Dermis microvascular lymphatic vessel endothelial cell (primary cell): ENCODE results near the gene MYO1D. TPM values are rescaled to one million over a fixed set of nuclear protein-coding genes. Genes with fewer than 3 reads are reported as not detected.
"Not testable (repeated sequence)": the region's sequence is repeated elsewhere in the genome, so short reads cannot be mapped to it uniquely, and the experiment has no call there.

ENCODE experiments used
- DNase-seq, 2 donors: peaks; one replicate each; pipeline versions ENCODE4 v3.0.0 to v3.0.0-alpha.2; 2010; ENCODE audit warnings: low read depth in 2 of 2
- total RNA-seq: library from RNA; depleted of rRNA; stranded (reverse); fragments of >200 nt; gene quantifications from 2 replicates; pipeline ENCODE4 v1.2.1, GENCODE V29; 2014

MYO1D gene
- total RNA-seq, 1 donor from 2014 or later: 56.5 TPM

DNA sequence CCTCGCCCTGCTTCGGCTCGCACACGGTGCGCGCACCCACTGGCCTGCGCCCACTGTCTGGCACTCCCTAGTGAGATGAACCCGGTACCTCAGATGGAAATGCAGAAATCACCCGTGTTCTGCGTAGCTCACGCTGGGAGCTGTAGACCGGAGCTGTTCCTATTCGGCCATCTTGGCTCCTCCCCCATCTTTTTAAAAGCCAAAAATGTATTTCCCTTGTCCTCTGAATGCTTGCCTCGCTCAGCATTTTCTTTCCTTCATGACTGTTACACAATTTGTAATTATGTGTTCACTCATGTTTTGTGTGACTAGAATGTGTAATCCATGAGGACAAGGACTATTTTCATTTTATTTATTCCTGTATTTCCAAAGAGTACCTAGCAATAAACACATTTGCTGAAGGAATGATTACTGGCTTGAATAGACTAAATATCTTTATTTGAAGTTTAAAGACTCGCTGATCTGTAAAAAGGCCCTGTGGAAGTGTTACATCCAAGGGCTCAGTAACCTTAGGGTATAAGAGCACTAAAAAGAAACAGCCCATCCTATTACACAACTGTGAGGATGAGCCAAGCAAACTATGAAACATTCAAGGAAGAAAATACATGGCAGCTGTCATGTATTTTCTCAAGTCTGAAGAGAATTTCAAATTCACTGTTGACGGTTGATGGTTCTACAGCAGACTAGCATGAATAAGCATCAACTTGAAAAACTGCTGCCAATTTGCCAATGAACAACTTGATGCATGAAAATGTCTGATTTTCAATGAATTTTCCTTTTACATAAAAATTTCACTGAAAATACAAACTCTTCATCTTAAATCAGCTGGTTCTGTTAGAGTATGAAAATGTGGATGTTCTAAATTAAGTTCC, 192.6 kb downstream of the MYO1D start:
- no peak for DNase-seq

- DNase-seq: peak in 1 of 2 donors; percentile 9
These were observed 203.0 kb downstream of the MYO1D start for GRCh38 chr17:32673964-32674363.

DNA sequence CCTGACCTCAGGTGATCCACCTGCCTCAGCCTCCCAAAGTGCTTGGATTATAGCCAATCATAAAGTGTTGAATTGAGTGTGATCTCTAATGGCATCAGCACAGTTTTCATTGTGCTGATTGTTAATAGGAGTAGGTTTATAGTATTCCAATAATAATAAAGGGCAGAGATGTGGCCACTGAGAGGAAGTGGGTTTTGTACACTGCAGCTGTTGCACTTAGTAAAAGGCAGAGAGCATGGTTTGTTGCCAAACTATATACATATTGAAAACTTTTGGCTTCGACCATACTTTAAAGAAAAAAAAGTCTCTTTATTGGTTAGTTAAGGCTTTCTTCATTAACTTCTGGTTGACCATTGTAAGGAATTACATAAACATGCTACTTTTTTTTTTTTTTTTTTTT, 204.2 kb downstream of the MYO1D start:
- peak; percentile 30 to 61 for DNase-seq

- DNase-seq: peak; percentile 52 to 69
These were observed 205.0 kb downstream of the MYO1D start for GRCh38 chr17:32671896-32672295.

DNA sequence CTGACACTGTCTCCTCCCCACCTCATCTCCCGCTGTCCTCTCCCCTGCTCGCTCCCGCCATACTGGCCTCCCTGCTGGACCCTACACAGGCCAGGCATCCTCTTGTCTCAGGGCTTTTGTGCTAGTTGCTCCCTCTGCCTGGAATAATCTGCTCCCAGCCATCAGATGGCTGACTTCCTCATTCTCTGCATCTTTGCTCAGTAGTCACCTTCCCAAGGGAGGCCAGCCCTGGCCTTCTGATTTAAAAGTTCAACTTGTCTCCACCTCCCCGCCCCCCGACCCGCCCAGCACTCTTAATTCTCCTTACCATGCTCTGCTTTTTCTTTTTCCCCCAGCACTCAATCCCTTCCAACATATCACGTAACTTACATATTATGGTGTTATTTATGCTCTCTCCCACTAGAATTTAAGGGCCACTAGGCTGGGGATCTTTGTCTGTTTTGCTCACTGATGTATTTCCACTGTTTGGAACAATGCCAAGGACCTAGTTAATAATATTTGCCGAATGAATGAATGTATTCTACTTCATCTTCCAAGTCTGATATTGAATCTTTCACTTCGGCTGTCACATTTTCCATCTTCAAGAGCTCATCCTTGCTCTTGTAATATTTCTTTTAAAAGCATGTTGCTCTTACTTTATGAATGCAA, 211.9 kb downstream of the MYO1D start:
- DNase-seq: no peak

DNA sequence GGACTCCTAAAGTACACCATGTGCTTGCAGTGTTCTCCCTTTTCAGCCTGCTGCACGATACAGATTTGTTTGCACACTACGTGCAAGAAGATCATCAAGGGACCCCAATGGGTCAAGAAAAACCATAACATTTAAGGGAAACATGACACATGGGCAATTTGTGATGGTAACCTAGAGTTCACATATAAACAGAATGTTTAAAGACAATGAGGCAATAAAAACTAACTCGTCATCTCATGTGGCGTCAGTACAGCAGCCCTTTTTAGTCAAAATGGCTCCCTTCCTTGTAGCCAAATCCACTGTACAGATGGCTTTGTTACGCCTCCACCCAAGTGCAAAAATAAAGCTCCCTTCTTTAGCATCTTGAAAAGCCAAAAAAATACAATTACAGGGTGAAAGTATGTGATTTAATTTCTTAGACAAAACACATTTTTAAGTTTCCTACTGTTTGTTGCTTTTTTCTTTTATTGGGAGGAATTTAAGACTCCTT, 216.4 kb downstream of the MYO1D start:
- DNase-seq: no peak

- peak; percentile 74 to 75 for DNase-seq
These were observed 217.5 kb downstream of the MYO1D start for GRCh38 chr17:32659419-32659842.

GRCh38 chr17:32658470-32659418, 218.2 kb downstream of the MYO1D start:
- DNase-seq: peak in 1 of 2 donors; percentile 9

DNA sequence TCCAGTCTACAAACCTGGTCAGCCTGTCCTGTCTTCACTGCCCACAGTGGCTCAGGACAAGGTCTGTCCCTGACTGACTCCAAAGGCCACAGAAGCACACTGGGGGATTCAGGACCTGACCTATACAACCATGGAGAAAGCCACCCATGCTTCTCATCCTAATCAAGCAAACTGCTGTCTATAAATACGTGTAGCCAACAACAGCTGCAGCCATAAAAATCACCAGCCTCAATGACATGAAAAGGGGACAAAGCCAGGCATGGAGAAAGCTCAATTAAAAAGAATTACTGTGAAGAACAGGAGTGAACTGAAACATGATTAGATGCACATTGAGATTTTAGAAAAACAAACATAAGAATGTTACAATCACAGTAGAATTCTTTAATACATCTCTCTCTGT, 220.0 kb downstream of the MYO1D start:
- DNase-seq: no peak

DNA sequence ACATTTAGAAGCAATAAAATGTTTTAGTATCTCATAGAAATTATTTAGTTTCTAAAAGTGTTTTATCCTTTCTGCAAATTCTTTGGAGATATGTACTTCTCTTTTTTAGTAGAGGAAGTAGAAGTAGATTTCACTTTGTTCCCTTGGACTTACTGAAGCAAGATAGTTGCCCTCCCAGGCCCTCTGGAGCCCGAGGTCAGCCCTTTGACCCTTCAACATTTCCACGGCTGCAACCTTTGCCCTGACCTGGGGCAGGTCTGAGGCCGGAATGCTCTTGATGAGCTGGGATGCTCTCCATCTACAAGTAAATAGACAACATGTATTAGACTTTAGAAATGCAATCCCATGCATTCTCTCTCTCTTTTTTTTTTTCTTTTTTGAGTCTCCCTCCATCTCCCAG, 222.6 kb downstream of the MYO1D start:
- DNase-seq: no peak

DNA sequence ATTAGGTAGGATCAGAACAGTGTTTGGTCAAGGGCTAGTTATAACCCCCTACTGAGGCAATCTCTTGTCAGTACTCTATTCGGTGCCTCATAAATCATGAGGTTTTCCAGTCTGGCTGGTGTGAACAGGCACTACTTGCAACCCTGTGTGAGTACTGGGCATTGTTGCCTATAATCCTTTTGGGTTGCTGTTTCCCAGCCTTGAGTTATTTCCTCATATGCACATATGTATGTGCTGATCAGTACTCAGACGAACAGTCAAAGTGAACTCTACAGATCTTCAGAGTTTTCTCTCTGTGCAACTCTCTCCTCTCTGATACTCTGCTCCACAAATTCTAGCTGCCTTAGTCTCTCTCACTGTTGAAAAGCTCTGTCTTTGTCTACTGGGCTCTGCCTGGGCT, 225.8 kb downstream of the MYO1D start:
- no peak for DNase-seq

GRCh38 chr17:32648450-32648849, 228.5 kb downstream of the MYO1D start:
- no peak for DNase-seq

DNA sequence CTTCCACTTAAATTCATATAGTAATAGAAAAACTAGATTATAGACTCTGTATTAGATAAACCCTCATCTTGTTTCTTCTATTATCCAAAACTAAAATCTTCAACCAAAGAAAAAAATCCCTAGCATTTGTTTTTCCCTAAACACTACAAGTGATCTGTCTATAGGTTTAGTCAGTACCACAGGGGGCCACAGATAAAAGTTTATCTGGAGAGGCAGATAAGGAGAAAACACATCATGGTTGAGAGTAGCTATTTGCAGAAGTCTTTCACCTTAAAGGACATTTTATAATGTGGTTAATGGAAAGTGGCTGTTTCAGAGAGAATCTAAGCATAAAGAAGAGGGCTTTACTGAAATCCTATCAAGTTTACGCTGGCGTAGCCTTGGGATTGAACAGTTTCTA, 230.0 kb downstream of the MYO1D start:
- DNase-seq: no peak

DNA sequence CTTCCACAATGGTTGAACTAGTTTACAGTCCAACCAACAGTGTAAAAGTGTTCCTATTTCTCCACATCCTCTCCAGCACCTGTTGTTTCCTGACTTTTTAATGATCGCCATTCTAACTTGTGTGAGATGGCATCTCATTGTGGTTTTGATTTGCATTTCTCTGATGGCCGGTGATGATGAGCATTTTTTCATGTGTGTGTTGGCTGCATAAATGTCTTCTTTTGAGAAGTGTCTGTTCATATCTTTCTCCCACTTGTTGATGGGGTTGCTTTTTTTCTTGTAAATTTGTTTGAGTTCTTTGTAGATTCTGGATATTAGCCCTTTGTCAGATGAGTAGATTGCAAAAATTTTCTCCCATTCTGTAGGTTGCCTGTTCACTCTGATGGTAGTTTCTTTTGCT, 235.4 kb downstream of the MYO1D start:
- not testable (repeated sequence) for DNase-seq

DNA sequence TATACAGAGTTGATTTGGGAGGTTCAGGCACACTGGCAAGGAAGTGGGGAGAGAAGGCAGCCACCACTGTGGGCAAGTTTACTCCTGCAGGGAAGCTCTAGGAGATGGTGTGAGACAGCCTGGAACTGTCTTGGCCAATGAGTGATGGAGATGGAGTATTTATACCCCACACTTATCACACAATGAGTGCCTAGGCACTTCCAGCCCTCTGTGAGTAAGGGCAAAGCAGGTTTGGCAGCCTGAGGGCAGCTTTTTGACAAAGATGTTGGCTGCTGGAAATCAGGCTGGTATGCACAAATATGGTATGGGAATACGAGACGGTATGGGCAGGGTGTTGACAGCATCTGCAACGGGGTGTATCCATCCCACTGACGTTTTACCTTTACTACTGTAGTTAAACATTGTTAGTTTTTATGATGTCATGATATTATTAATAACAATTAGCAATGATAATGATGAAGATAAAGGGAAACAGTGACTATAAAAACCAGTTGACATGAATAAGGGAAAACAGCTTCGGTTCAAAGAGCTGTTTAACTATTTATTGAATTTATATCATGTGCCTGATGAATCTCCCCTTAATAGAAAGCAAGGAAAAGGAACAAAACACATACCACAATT, 240.2 kb downstream of the MYO1D start:
- no peak for DNase-seq

DNA sequence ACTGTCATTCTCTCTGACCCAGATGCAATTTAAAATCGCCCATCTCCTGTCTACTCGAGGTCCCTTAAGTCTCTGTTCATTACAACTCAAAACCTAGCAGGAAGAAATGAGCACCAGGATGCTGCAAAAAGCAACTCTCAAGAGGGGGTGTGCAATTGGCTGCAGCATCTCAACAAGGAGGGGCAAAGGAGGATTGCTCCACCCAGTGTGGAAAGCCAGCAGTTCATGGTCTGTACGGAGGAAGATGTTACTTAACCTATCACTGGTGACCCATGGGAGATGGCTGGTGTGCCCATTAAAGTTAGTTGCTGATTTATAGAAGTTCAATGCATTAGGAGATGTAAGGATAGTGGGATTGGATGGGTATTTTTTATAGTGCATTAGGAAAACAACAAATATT, 242.8 kb downstream of the MYO1D start:
- no peak for DNase-seq

- DNase-seq: no peak
These were observed 245.4 kb downstream of the MYO1D start for GRCh38 chr17:32631341-32632096.

DNA sequence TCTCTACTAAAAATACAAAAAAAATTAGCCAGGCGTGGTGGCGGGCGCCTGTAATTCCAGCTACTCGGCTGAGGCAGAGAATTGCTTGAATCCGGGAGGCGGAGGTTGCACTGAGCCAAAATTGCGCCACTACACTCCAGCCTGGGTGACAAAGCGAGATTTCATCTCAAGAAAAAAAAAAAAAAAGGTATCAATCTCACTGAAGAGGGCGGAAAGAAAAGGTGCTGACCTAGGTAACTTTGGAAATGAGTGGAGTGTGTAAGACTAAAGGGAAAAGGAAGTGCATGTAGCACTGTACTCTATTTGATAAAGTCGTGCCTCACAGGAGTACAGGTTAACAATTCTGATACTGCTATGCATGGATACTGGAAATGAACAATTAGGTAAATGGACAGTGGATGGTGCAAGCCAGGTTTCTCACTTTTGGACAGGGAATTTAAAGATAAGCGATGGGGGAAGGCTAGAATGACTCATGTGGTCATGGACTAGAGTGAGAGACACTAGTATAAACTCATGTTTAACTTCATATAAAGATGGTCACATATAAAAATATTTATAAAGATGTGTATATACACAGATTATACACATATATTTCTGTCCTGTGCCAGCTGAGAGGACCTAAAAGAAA, 247.2 kb downstream of the MYO1D start:
- DNase-seq: no peak

DNA sequence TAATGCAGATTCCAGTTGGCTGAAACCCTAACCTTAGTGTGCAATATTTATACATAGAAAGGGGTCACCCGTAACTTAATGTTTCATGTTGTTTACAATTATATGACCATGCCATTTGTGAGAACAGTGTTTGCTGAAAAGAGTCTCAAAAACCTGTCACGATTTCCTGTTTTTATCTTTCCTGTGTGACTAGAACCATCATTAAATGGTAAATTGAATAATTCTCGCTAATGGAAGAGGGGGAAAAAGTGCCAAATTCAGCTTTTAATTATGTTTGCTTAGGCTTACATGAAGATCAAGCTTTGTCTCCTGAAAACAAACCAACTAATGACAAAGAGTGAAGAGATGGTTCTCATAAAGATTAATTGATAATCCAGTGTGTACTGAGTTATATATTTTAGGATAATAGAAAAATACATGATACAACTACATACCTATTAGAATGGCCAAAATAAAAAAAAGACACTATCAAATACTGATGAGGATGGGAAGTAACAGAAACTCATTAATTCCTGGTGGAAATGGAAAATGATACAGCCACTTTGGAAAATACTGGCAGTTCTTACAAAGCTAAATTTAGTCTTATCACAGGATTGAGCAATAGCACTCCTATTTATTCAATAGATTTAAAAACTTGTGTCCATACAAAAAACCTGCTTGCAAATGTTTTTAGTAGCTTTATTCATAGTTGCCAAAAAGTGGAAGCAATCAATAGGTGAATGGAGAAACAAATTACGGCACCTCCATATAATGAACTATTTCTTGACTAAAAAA, 248.5 kb downstream of the MYO1D start:
- peak in 1 of 2 donors; percentile 40 for DNase-seq
